ENCODE results near the gene PTPN14.
A peak's percentile ranks its signal among the peaks of the same experiment; 100 is the strongest.

The PTPN14 gene

DNA sequence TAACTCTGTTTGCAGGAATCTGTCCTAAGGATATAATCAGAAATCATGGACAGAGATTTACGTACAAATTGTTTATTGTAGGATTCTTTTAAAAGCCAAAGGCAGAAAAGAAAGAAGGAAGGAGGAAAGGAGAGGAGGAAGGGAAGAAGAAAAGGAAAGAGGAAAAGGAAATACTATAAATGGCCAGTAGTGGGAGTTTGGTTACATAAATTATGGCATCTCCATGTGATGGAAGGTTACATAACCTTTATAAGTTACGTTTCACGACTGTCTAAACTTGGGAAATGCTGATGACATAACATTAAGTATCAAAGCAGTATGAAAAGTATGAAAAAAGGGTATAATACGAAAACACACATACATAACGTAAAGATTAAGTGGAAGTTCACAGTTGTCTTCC, 231.5 kb downstream of the PTPN14 start:
- no peaks in the 10 kb centered on the region for H3K27me3 ChIP-seq
- H3K4me1 ChIP-seq = no peaks in the 10 kb centered on the region
- DNase-seq = no peak
- TF ChIP-seq, protein P1, sequence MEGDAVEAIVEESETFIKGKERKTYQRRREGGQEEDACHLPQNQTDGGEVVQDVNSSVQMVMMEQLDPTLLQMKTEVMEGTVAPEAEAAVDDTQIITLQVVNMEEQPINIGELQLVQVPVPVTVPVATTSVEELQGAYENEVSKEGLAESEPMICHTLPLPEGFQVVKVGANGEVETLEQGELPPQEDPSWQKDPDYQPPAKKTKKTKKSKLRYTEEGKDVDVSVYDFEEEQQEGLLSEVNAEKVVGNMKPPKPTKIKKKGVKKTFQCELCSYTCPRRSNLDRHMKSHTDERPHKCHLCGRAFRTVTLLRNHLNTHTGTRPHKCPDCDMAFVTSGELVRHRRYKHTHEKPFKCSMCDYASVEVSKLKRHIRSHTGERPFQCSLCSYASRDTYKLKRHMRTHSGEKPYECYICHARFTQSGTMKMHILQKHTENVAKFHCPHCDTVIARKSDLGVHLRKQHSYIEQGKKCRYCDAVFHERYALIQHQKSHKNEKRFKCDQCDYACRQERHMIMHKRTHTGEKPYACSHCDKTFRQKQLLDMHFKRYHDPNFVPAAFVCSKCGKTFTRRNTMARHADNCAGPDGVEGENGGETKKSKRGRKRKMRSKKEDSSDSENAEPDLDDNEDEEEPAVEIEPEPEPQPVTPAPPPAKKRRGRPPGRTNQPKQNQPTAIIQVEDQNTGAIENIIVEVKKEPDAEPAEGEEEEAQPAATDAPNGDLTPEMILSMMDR (IDR thresholded peaks at IDR 0.05; ENCODE audit: low read depth, low read length) = peak; percentile 38
- peaks cover 11% of the 10 kb centered on the region for H3K36me3 ChIP-seq
- no peak overlapping the region for H3K4me3 ChIP-seq (ENCODE audit: low read depth, low read length)
- no peaks in the 10 kb centered on the region for H3K9me3 ChIP-seq

DNA sequence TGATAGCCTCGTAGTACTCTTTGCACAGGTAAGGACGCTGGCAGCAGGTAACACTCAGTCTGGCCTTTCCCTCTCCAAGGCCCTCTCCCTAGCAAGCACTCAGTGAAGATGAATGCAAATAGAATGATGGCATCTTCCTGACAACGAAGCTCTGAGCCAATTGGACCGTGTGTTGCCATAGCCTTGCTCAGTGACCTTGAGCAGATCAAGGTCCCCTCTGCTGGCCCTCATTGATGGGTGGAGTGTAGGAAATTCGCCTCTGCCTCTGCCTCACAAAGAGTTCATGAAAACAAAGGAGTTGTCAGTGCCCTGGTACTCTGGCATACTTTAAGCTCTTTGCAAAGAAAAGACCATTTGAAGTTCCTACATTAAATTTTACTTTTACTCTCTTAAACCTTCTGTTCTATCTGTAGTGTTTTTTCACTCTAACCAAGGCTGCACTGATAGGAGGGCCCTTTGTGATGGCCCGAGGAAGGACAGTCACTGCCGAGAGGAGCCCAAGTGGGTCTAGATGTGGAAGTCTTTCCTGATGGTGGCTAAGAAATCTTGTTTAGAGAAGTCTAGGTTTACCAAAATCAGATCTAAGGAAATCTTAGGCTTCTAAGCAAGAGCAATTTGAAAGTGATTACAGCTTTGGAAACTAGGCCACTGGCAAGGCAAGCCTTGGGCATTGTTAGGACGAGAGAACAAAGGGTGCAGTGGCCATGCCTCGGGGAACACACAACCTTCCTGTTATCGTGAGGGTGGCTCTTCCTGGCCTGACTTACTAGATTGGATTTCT, 232.3 kb downstream of the PTPN14 start:
- Histone ChIP-seq H3K4me1 (no peaks in the 10 kb centered on the region), H3K9me3 (no peaks in the 10 kb centered on the region), H3K27me3 (no peaks in the 10 kb centered on the region), H3K36me3 (peaks cover 11% of the 10 kb centered on the region), H3K4me3 (ENCODE audit: low read depth, low read length) (no peak overlapping the region)
- TF ChIP-seq, protein P1 (IDR thresholded peaks at IDR 0.05; ENCODE audit: low read depth, low read length) = no peak
- DNase-seq = no peak

DNA sequence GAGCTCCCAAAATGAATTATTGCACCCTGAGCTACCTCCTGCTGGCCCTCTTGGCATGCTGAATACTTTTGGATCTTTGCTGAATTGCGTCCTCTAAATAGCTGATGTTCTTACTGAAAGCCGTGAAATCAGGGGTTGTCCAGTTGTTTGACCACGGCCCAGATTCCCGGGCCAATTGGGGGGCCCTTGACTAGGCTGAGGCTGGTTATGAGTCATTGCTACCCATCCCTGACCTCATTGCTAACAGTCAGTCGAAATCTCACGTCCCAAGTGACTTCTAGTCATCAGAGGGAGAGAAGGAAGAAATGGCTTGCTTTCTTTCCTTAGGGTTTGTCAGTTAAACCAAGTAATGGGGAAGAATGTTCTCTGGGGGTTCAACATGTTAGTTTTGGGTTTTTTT, 233.0 kb downstream of the PTPN14 start:
- Histone ChIP-seq H3K36me3 (peaks cover 11% of the 10 kb centered on the region), H3K27me3 (no peaks in the 10 kb centered on the region), H3K4me3 (ENCODE audit: low read depth, low read length) (no peak overlapping the region), H3K9me3 (no peaks in the 10 kb centered on the region), H3K4me1 (no peaks in the 10 kb centered on the region)
- TF ChIP-seq, protein P1 (IDR thresholded peaks at IDR 0.05; ENCODE audit: low read depth, low read length) = no peak
- DNase-seq = no peak

DNA sequence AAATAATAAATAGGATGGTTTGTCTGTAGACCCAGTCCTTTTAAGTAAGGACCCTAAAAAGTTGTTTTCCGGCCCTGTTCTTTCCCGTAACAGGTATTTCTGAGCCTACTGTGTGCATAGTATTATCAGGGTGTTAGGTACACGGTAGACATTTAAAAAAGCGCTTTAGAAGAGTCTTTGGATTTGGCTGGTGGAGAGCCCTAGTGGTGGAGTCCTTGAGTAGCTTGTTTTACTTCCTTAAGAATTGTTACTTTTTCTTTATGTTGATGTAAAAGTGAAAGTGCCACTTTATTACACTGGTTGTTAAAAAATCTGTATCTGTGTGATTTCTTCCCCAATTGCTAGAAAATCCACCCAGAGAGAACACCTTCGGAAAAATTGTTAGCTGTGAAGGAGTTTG, 233.7 kb downstream of the PTPN14 start:
- TF ChIP-seq, protein P1 (IDR thresholded peaks at IDR 0.05; ENCODE audit: low read depth, low read length) = no peak
- H3K4me3 ChIP-seq (ENCODE audit: low read depth, low read length) = no peak overlapping the region
- DNase-seq = no peak
- H3K9me3 ChIP-seq = no peaks in the 10 kb centered on the region
- no peaks in the 10 kb centered on the region for H3K27me3 ChIP-seq
- H3K36me3 ChIP-seq = peaks cover 11% of the 10 kb centered on the region
- H3K4me1 ChIP-seq = no peaks in the 10 kb centered on the region

DNA sequence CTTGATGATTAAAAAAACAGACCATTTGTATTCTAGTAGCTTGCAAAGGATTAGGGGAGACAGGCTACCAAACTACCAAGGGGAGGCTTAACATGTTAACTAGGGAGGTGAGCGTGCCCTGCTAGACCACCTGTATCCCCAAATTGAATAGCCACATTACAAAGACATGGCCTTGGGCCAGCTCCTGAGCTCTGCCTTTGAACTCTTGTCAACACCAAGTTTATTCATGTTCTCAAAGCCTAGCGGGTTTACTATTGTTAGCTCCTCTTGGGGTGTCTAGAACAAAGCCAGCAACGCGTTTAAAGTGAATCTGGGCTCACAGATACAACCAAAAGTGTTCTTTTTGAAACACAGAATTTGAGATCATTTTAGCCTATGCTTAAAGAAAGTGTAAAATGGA, 234.1 kb downstream of the PTPN14 start:
- H3K27me3 ChIP-seq = no peaks in the 10 kb centered on the region
- peaks cover 11% of the 10 kb centered on the region for H3K36me3 ChIP-seq
- no peaks in the 10 kb centered on the region for H3K4me1 ChIP-seq
- no peaks in the 10 kb centered on the region for H3K9me3 ChIP-seq
- TF ChIP-seq, protein P1 (IDR thresholded peaks at IDR 0.05; ENCODE audit: low read depth, low read length) = no peak
- DNase-seq = no peak
- H3K4me3 ChIP-seq (ENCODE audit: low read depth, low read length) = no peak overlapping the region

DNA sequence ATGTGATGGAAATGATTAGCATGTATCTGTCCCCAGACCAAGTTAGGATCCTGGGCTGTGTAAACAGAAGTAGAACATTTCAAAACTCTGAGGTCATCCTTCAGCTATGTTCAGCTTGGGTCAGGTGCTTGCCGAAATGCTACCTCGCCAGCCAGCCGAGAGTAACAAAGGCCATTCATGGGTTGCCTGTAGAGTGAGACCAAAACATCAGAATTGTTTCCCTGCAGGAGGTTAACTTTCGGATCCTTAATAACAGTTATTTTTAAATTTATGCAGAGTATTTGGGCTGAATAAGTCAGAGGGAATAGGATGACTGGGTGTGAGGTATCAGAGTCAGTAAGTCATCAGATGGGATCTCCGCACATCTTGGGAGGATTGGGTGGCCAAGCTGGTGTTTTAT, 234.8 kb downstream of the PTPN14 start:
- Histone ChIP-seq H3K36me3 (peaks cover 11% of the 10 kb centered on the region), H3K4me1 (no peaks in the 10 kb centered on the region), H3K9me3 (no peaks in the 10 kb centered on the region), H3K27me3 (no peaks in the 10 kb centered on the region), H3K4me3 (ENCODE audit: low read depth, low read length) (no peak overlapping the region)
- DNase-seq = no peak
- TF ChIP-seq, protein P1 (IDR thresholded peaks at IDR 0.05; ENCODE audit: low read depth, low read length) = no peak

Measured in BE2C (cell line).